OCI-LY7 (cell line): ENCODE results near the gene STPG3. TPM values are rescaled to one million over a fixed set of nuclear protein-coding genes. Genes with fewer than 3 reads are reported as not detected.

Source experiments
- BruUV-seq: library from RNA; stranded (reverse); fragments of 400-500 nt; replicated peaks from 2 replicates; lab custom pipeline; 2021; lab: Mats Ljungman, UMichigan
- CTCF ChIA-PET: fragments of 300-600 bp; sonication (Branson Sonifier 250); formaldehyde crosslinking; loops from one replicate; lab custom pipeline; 2022; ENCODE audit warnings: antibody characterized with exemption; ENCODE audit not compliant: unreplicated experiment; lab: Charles Lee
- POLR2A ChIA-PET: fragments of 300-600 bp; sonication (Branson Sonifier 250); formaldehyde crosslinking; loops from one replicate; lab custom pipeline; 2022; ENCODE audit warnings: antibody characterized with exemption; lab: Charles Lee
- DNase-seq: peaks from one replicate; pipeline ENCODE4 v3.0.0-alpha.2; 2015; ENCODE audit warnings: low spot score
- H2AFZ ChIP-seq: fragments of 200-600 bp; sonication (generic), shearing (Covaris generic); 2 replicates; pipeline ENCODE4 v1.6.1; 2014; ENCODE audit warnings: mild to moderate bottlenecking, antibody characterized with exemption, low read length, moderate library complexity
- H3K27ac ChIP-seq: fragments of 200-600 bp; sonication (generic); 2 replicates; pipeline ENCODE4 v1.5.1; 2014; ENCODE audit warnings: mixed run types, low read depth, mild to moderate bottlenecking, moderate library complexity, low read length, inconsistent platforms; ENCODE audit not compliant: poor library complexity, severe bottlenecking
- H3K36me3 ChIP-seq: fragments of 200-600 bp; sonication (generic); 2 replicates; pipeline ENCODE4 v1.6.1; 2014; ENCODE audit warnings: mild to moderate bottlenecking, antibody characterized with exemption, low read length, moderate library complexity, mixed read lengths; ENCODE audit not compliant: insufficient read depth
- H3K4me1 ChIP-seq: fragments of 200-600 bp; sonication (generic); 2 replicates; pipeline ENCODE4 v1.5.1; 2014; ENCODE audit warnings: mild to moderate bottlenecking, low read length; ENCODE audit not compliant: insufficient read depth, poor library complexity, severe bottlenecking
- H3K4me2 ChIP-seq: fragments of 200-600 bp; sonication (generic); 2 replicates; pipeline ENCODE4 v1.6.1; 2014; ENCODE audit warnings: mild to moderate bottlenecking, low read length
- H3K4me3 ChIP-seq: fragments of 200-600 bp; sonication (generic); 2 replicates; pipeline ENCODE4 v1.5.1; 2014; ENCODE audit warnings: mild to moderate bottlenecking, low read depth, low read length; ENCODE audit not compliant: poor library complexity, severe bottlenecking
- H3K79me2 ChIP-seq: fragments of 200-600 bp; sonication (generic); 2 replicates; pipeline ENCODE4 v1.6.1; 2016; ENCODE audit warnings: low read depth, mild to moderate bottlenecking, low read length, moderate library complexity, mixed read lengths; ENCODE audit not compliant: insufficient read depth
- H3K9me2 ChIP-seq: fragments of 200-600 bp; sonication (generic); 2 replicates; pipeline ENCODE4 v1.6.1; 2016; ENCODE audit warnings: mild to moderate bottlenecking, low read length, mixed read lengths; ENCODE audit not compliant: insufficient read depth
- H3K9me3 ChIP-seq: fragments of 200-600 bp; sonication (generic); 2 replicates; pipeline ENCODE4 v1.6.1; 2014; ENCODE audit warnings: mild to moderate bottlenecking, mixed run types, low read length, mixed read lengths
- H4K20me1 ChIP-seq: fragments of 200-600 bp; sonication (generic); 2 replicates; pipeline ENCODE4 v1.6.1; 2014; ENCODE audit warnings: mild to moderate bottlenecking, antibody characterized with exemption, low read length, moderate library complexity, mixed read lengths; ENCODE audit not compliant: insufficient read depth
- CTCF ChIP-seq: fragments of 200-600 bp; sonication (generic); conservative IDR thresholded peaks from 2 replicates; pipeline ENCODE4 v1.5.1; 2014; ENCODE audit warnings: mild to moderate bottlenecking, antibody characterized with exemption, low read length, moderate library complexity, mixed read lengths
- EZH2phosphoT487 ChIP-seq: fragments of 200-600 bp; sonication (generic); IDR thresholded peaks from 2 replicates; pipeline ENCODE4 v1.6.1; 2018; ENCODE audit warnings: low read depth, borderline replicate concordance, mild to moderate bottlenecking, mixed run types, antibody characterized with exemption, low read length, moderate library complexity, mixed read lengths
- intact Hi-C: fragments of 100-400 bp; cut with micrococcal nuclease; formaldehyde crosslinking; loops from one replicate; pipeline ENCODE4 v1.10.0; 2022; ENCODE audit not compliant: unreplicated experiment
- total RNA-seq, 2 experiments: library from RNA; depleted of rRNA in 1 of 2; stranded (reverse); fragments of >200 nt in 1 of 2; shearing (Covaris generic) in 1 of 2; gene quantifications; 2 replicates each; pipeline ENCODE4 v1.2.3, GENCODE V29; 2014 to 2022

The STPG3 gene
- total RNA-seq, 2 experiments from 2014 or later = 0.73 to 2.7 TPM

DNA sequence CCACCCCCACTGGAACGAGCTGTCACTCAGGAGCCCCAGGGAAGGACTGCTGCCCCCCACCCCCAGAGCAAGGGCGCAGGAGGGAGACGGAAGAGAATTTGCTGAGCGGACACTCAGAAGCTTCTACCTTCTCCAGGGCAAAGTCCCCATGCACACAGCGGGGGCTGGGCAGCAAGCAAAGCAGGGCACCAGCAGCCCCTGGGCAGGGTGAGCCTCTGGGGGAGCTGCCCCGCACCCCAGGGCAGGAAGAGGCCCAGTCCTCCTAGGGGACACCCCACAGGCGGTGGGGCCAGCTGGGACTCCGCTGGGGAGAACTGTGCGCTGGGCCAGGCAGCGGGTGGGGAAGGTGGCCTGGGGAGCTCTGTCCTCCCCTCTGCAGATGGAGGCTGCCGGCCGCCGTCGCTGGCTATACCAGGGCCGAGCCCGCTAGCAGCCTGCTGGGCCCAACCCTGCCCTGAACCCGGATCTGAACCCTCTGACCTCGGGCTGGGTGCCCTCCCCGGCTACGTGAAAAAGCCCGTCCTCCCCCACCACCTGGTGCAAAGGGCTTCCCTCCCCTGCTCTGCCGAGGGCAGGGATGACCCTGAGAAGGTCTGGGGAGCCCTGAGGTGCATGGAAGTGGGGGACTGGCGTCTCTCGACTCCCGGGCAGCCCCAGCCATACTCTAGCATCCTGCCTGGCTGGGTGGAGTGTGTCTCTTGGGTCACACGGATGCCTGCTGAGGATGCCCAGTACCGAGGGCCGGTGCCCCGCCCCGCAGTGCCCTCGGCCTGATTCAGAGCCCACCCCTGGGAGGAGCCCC is 21.0 kb upstream of the STPG3 start:
- H3K9me2 ChIP-seq = no peaks in the 10 kb centered on the region
- BruUV-seq = no TSS peak
- H4K20me1 ChIP-seq = no peaks in the 10 kb centered on the region
- no peaks in the 10 kb centered on the region for H3K79me2 ChIP-seq
- H3K36me3 ChIP-seq = no peaks in the 10 kb centered on the region
- no peak overlapping the region for H2AFZ ChIP-seq
- TF ChIP-seq CTCF = no peak
- TF ChIP-seq EZH2phosphoT487 = no peak
- no peak overlapping the region for H3K27ac ChIP-seq
- H3K4me2 ChIP-seq = no peak overlapping the region
- ChIA-PET POLR2A (no interaction called here), CTCF (no interaction called here)
- intact Hi-C loops = no loop called here
- no peaks in the 10 kb centered on the region for H3K9me3 ChIP-seq
- no peak for DNase-seq
- peaks cover 12% of the 10 kb centered on the region for H3K4me1 ChIP-seq
- no peak overlapping the region for H3K4me3 ChIP-seq

- Histone ChIP-seq H3K4me1 (peaks cover 18% of the 10 kb centered on the region), H3K4me3 (no peak within 1 kb of the TSS), H3K4me2 (no peak within 1 kb of the TSS), H3K9me2 (no peaks in the 10 kb centered on the region), H3K9me3 (no peaks in the 10 kb centered on the region), H4K20me1 (no peaks in the 10 kb centered on the region), H3K27ac (no peak within 1 kb of the TSS), H3K36me3 (no peaks in the 10 kb centered on the region), H3K79me2 (no peaks in the 10 kb centered on the region), H2AFZ (no peak within 1 kb of the TSS)
- BruUV-seq = no TSS peak
- no peak for DNase-seq
- ChIA-PET CTCF (interaction anchor here (0.5 kb wide), 1 partner anchor 163 kb away, joined by 4 read pairs; no protein-coding TSS in a partner anchor), POLR2A (no interaction called here)
- intact Hi-C loops = no loop called here
- TF ChIP-seq CTCF (no peak), EZH2phosphoT487 (no peak)
Observed at GRCh38 chr9:137230705-137231371, 20.2 kb upstream of the STPG3 start, which contains the start of gene SLC34A3. TSS of gene SLC34A3 (plus strand) at chr9:137230901. CDS start at chr9:137231703, 802 bp downstream.
